HepG2 (cell line): ENCODE results near the gene RER1. TPM values are rescaled to one million over a fixed set of nuclear protein-coding genes. Genes with fewer than 3 reads are reported as not detected.

ENCODE experiments used
- ATAC-seq: fragments of 200-7000 bp; cut with Tn5 transposase; 3 replicates; pipeline ENCODE4 v1.9.1; 2020; ENCODE audit warnings: mild to moderate bottlenecking, moderate library complexity
- BruUV-seq: library from RNA; stranded (reverse); fragments of 400-500 nt; replicated peaks from 2 replicates; lab custom pipeline; 2021; lab: Mats Ljungman, UMichigan
- CTCF ChIA-PET: fragments of 300-600 bp; formaldehyde crosslinking; extraction: SDS; loops from one replicate; lab custom pipeline; 2021; ENCODE audit warnings: low total read pairs, inconsistent platforms, low intra/inter-chr PET ratio; lab: Yijun Ruan, JAX
- POLR2A ChIA-PET: fragments of 350-600 bp; sonication (Branson Sonifier 250); formaldehyde crosslinking; loops from one replicate; lab custom pipeline; 2020; ENCODE audit warnings: antibody characterized with exemption, inconsistent platforms; lab: Yijun Ruan, JAX
- DNase-seq: peaks from one replicate; pipeline ENCODE4 v3.0.0-alpha.2; 2015; ENCODE audit warnings: low spot score
- FAIRE-seq: peaks from 3 replicates; lab custom pipeline; 2011; peaks lifted over from hg19 to GRCh38; lab: Jason Lieb, UNC
- H2AFZ ChIP-seq: one replicate; pipeline ENCODE4 v1.6.1; 2011; ENCODE audit warnings: low read length, inconsistent platforms
- H3K27ac ChIP-seq: fragments of 300-600 bp; 3 replicates; pipeline ENCODE4 v1.8.0; 2011; ENCODE audit warnings: mixed run types, mild to moderate bottlenecking, mixed read lengths, low read length, inconsistent platforms; ENCODE audit not compliant: insufficient read depth; ENCODE audit errors: extremely low read length
- H3K27me3 ChIP-seq, 2 experiments: fragments of 200-600 bp in 1 of 2; 2 replicates in 1 of 2; 3 replicates in 1 of 2; pipeline versions ENCODE4 v1.6.0 to v1.8.0; 2011; ENCODE audit warnings: low read length in 2 of 2, mild to moderate bottlenecking in 2 of 2, moderate library complexity in 2 of 2, inconsistent platforms in 1 of 2; ENCODE audit not compliant: insufficient read depth in 2 of 2, control insufficient read depth in 1 of 2
- H3K36me3 ChIP-seq, 2 experiments: fragments of 200-600 bp in 1 of 2; replicated peaks in 1 of 2; 2 replicates in 1 of 2; 3 replicates in 1 of 2; pipeline versions ENCODE4 v1.5.1 to v1.8.0; 2011; ENCODE audit warnings: low read length in 2 of 2, inconsistent platforms in 1 of 2; ENCODE audit not compliant: insufficient read depth in 2 of 2, control insufficient read depth in 1 of 2
- H3K4me1 ChIP-seq: 2 replicates; pipeline ENCODE4 v1.5.1; 2012; ENCODE audit warnings: low read length, inconsistent platforms; ENCODE audit not compliant: insufficient read depth
- H3K4me2 ChIP-seq: 2 replicates; pipeline ENCODE4 v1.6.0; 2011; ENCODE audit warnings: low read depth, low read length, inconsistent platforms
- H3K4me3 ChIP-seq, 3 experiments: fragments of 200-600 bp in 1 of 3; sonication (generic), shearing (Covaris generic) in 1 of 3; replicated peaks in 1 of 3; 2 replicates each; pipeline ENCODE4 v1.5.1; 2011 to 2016; ENCODE audit warnings: low read length in 3 of 3, inconsistent platforms in 2 of 3, low read depth in 2 of 3, mild to moderate bottlenecking in 2 of 3, control low read depth in 1 of 3, mixed read lengths in 1 of 3; ENCODE audit not compliant: insufficient read depth in 1 of 3
- H3K79me2 ChIP-seq: one replicate; pipeline ENCODE4 v1.6.1; 2011; ENCODE audit warnings: low read length, inconsistent platforms; ENCODE audit not compliant: insufficient read depth
- H3K9ac ChIP-seq: 2 replicates; pipeline ENCODE4 v1.6.0; 2011; ENCODE audit warnings: mild to moderate bottlenecking, low read depth, low read length, inconsistent platforms; ENCODE audit not compliant: insufficient read depth
- H3K9me3 ChIP-seq: 2 replicates; pipeline ENCODE4 v1.5.1; 2012; ENCODE audit warnings: mild to moderate bottlenecking, low read length
- H4K20me1 ChIP-seq: 2 replicates; pipeline ENCODE4 v1.6.0; 2011; ENCODE audit warnings: inconsistent platforms, mild to moderate bottlenecking, low read length, moderate library complexity; ENCODE audit not compliant: insufficient read depth
- GTF3A ChIP-seq: sonication (generic); formaldehyde crosslinking; conservative IDR thresholded peaks from 2 replicates; pipeline ENCODE4 v1.4.0; 2020; ENCODE audit warnings: mild to moderate bottlenecking, missing genetic modification reagents
- IKZF1 ChIP-seq: fragments of 450-650 bp; IDR thresholded peaks from 2 replicates; pipeline ENCODE4 v1.7.1; 2016
- JUND ChIP-seq: sonication (generic); formaldehyde crosslinking; IDR thresholded peaks from 2 replicates; pipeline ENCODE4 v1.8.0; 2022; ENCODE audit warnings: mild to moderate bottlenecking, missing genetic modification reagents
- KAT8 ChIP-seq: IDR thresholded peaks from 2 replicates; pipeline ENCODE4 v1.6.1; 2016; ENCODE audit warnings: missing genetic modification reagents, missing compliant biosample characterization
- RBFOX2 ChIP-seq: fragments of 200-400 bp; formaldehyde crosslinking; IDR thresholded peaks from 2 replicates; pipeline ENCODE4 v1.6.1; 2017; ENCODE audit warnings: low read depth, mild to moderate bottlenecking, low read length
- TFDP1 ChIP-seq: IDR thresholded peaks from 2 replicates; pipeline ENCODE4 v1.6.1; 2016; ENCODE audit warnings: missing compliant biosample characterization, missing genetic modification reagents, borderline replicate concordance
- TP53 ChIP-seq: sonication (generic); formaldehyde crosslinking; conservative IDR thresholded peaks from 2 replicates; pipeline ENCODE4 v1.4.0; 2020; ENCODE audit warnings: missing genetic modification reagents
- ZC3H13 ChIP-seq: sonication (generic); formaldehyde crosslinking; IDR thresholded peaks from 2 replicates; pipeline ENCODE4 v1.8.1; 2023; ENCODE audit warnings: mild to moderate bottlenecking, missing genetic modification reagents, moderate library complexity
- ZNF343 ChIP-seq: sonication (generic); formaldehyde crosslinking; IDR thresholded peaks from 2 replicates; pipeline ENCODE4 v1.4.0; 2020; ENCODE audit warnings: mild to moderate bottlenecking, missing genetic modification reagents
- ZNF574 ChIP-seq: sonication (generic); formaldehyde crosslinking; IDR thresholded peaks from 2 replicates; pipeline ENCODE4 v1.4.0; 2020; ENCODE audit warnings: missing genetic modification reagents
- ZSCAN30 ChIP-seq: sonication (generic); formaldehyde crosslinking; IDR thresholded peaks from 2 replicates; pipeline ENCODE4 v1.5.0; 2020; ENCODE audit warnings: mild to moderate bottlenecking, missing genetic modification reagents
- WGBS: methylation state at CpG from one replicate; pipeline ENCODE4 v1.1.6; 2017; ENCODE audit warnings: low lambda C conversion rate; 5-methylcytosine and 5-hydroxymethylcytosine counted together
- in situ Hi-C: cut with HindIII; loops from 2 replicates; pipeline ENCODE4 v1.10.0; 2017; ENCODE audit warnings: low pct_unique_long_range_greater_than_20kb; ENCODE audit not compliant: extremely low pct_ligation_motif_present
- intact Hi-C: fragments of 100-400 bp; cut with micrococcal nuclease; formaldehyde crosslinking; loops from one replicate; pipeline ENCODE4 v1.10.0; 2022; ENCODE audit not compliant: unreplicated experiment
- polyA plus RNA-seq, 8 experiments: library from polyadenylated mRNA; depleted of rRNA in 3 of 8; stranded (reverse) in 7 of 8; unstranded in 1 of 8; fragments of >200 nt; fragmentation: Illumina TruSeq in 4 of 8; extraction: Trizol in 4 of 8; gene quantifications; 2 replicates each; pipeline versions ENCODE4 v1.2.1 to v1.2.3, GENCODE V29; 2011 to 2016; ENCODE audit warnings: low read depth in 4 of 8, missing spikeins in 1 of 8, mixed read lengths in 1 of 8; ENCODE audit not compliant: insufficient read depth in 1 of 8
- total RNA-seq, 5 experiments: library from RNA; depleted of rRNA; stranded (reverse); fragments of >200 nt; fragmentation: Illumina TruSeq; extraction: Trizol; gene quantifications; 2 replicates each; pipeline ENCODE4 v1.2.3, GENCODE V29; 2016; ENCODE audit warnings: low read depth in 1 of 5

The RER1 gene
- total and polyA plus RNA-seq, 2 of the 13 experiments (the other 11 are each of a cell fraction or from before 2014, with no cell fraction given): 128 to 164 TPM

GRCh38 chr1:2355373-2356261 lies 36.0 kb upstream of the RER1 start:
- CTCF ChIA-PET: no interaction called here
- in situ Hi-C loops: no loop called here
- H3K4me1 ChIP-seq: no peaks in the 10 kb centered on the region
- H3K9me3 ChIP-seq: no peaks in the 10 kb centered on the region
- 47% methylated on average over 12 of the region's 28 CpGs for WGBS
- H3K4me2 ChIP-seq: no peak overlapping the region
- no peak overlapping the region for H3K4me3 ChIP-seq
- H4K20me1 ChIP-seq: no peaks in the 10 kb centered on the region
- no peak overlapping the region for H3K27ac ChIP-seq
- DNase-seq (no peak), ATAC-seq (no peak)
- H3K36me3 ChIP-seq: no peaks in the 10 kb centered on the region
- intact Hi-C loops: no loop called here
- no TSS peak for BruUV-seq
- no peak for TF ChIP-seq GTF3A
- TF ChIP-seq KAT8: no peak
- no peak for TF ChIP-seq ZNF343 (CRISPR knock-in tag)
- TF ChIP-seq TFDP1 (CRISPR knock-in tag): no peak
- no peak for TF ChIP-seq ZSCAN30 (CRISPR knock-in tag)
- no peak for TF ChIP-seq ZC3H13 (CRISPR knock-in tag)
- no peak for TF ChIP-seq TP53 (CRISPR knock-in tag)
- TF ChIP-seq JUND (CRISPR knock-in tag): no peak
- TF ChIP-seq RBFOX2: no peak
- TF ChIP-seq IKZF1: no peak
- TF ChIP-seq ZNF574: no peak
- TF ChIP-seq, all 625 proteins: peak for 0
- Histone ChIP-seq H3K9ac (no peak overlapping the region), H3K27me3 (peaks cover 0 to 17% of the 10 kb centered on the region in 2 experiments; a peak in 4 of 5 replicates), H2AFZ (no peak overlapping the region), H3K79me2 (no peaks in the 10 kb centered on the region)
- POLR2A ChIA-PET: no interaction called here
- FAIRE-seq: no peak
